Measurements from ENCODE around the gene SGMS1.
"Not testable (repeated sequence)": the region's sequence is repeated elsewhere in the genome, so short reads cannot be mapped to it uniquely, and the experiment has no call there.

The SGMS1 gene

GRCh38 chr10:50360077-50360850 is 263.5 kb downstream of the SGMS1 start:
- DNase-seq = no peak

GRCh38 chr10:50358925-50359687 is 264.6 kb downstream of the SGMS1 start:
- no peak for DNase-seq

DNA sequence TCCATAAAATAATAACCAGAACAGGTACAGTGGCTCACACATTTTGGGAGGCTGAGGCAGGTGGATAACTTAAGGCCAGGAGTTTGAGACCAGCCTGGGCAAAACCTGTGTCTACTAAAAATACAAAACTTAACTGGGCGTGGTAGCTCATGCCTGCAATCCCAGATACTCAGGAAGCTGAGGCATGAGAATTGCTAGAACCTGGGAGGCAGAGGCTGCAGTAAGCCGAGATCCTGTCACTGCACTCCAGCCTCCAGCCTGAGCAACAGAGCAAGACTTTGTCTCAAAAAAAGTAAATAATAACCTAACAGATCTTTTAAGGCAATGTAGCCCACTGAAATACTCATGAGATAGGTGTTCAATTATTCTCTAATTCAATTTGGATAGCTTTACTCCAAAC is 265.3 kb downstream of the SGMS1 start:
- no peak for DNase-seq

DNA sequence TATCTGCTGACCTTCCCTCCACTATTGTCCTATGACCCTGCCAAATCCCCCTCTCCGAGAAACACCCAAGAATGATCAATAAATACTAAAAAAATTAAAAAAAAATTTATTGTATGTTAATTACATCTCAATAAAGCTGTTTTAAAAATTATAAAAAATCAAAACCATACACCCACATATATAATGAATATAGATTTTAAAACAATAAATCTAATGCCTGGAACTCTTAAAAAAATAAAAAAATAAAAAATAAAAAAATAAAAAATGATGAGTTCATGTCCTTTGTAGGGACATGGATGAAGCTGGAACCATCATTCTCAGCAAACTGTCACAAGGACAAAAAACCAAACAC is 267.3 kb downstream of the SGMS1 start:
- DNase-seq = not testable (repeated sequence)

DNA sequence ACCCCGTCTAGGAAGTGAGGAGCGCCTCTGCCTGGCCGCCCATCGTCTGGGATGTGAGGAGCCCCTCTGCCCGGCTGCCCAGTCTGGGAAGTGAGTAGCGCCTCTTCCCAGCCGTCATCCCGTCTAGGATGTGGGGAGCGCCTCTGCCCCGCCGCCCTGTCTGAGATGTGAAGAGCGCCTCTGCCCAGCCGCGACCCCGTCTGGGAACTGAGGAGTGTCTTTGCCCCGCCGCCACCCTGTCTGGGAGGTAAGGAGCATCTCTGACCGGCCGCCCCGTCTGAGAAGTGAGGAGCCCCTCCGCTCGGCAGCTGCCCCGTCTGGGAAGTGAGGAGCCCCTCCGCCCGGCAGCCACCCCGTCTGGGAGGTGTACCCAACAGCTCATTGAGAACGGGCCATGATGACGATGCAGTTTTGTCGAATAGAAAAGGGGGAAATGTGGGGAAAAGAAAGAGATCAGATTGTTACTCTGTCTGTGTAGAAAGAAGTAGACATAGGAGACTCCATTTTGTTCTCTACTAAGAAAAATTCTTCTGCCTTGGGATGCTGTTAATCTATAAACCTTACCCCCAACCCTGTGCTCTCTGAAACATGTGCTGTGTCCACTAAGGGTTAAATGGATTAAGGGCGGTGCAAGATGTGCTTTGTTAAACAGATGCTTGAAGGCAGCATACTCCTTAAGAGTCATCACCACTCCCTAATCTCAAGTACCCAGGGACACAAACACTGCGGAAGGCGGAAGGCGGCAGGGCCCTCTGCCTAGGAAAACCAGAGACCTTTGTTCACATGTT is 267.9 kb downstream of the SGMS1 start:
- not testable (repeated sequence) for DNase-seq

DNA sequence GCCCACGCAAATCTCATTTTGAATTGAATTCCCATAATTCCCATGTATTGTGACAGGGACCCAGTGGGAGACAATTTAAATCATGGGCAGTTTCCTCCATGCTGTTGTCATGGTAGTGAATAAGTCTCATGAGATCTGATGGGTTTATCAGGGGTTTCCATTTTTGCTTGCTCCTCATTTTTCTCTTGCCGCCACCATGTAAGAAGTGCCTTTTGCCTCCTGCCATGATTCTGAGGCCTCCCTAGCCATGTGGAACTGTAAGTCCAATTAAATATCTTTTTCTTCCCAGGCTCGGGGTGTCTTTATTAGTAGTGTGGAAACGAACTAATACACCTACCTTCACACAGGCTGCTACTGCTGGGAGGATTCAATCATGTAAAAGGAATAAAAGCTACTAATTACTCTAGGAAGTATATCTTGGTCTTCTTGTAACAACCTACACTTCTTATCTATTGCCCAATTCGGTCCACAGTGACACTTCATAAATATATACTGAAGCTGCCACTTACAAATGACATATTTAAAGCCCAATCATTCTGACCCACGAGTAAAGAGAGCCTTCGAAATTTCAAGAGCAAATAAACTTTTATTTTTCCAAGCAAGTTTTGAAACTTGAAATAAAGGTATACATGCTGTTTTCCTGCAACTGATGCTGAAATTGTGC is 272.1 kb downstream of the SGMS1 start:
- no peak for DNase-seq

GRCh38 chr10:50350366-50350765 is 273.4 kb downstream of the SGMS1 start:
- DNase-seq = no peak

DNA sequence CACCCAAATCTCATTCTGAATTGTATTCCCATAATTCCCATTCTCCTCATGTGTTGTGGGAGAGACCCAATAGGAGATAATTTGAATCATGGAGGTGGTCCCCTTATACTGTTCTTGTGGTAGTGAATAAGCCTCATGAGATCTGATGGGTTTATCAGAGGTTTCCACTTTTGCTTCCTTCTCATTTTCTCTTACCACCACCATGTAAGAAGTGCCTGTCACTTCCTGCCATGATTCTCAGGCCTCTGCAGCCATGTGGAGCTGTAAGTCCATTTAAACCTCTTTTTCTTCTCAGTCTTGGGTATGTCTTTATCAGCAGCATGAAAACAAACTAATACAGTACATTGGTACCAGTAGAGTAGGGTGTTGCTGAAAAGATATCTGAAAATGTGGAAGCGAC is 274.2 kb downstream of the SGMS1 start:
- no peak for DNase-seq

- DNase-seq = no peak
These were observed 276.4 kb downstream of the SGMS1 start for GRCh38 chr10:50347394-50347802.

DNA sequence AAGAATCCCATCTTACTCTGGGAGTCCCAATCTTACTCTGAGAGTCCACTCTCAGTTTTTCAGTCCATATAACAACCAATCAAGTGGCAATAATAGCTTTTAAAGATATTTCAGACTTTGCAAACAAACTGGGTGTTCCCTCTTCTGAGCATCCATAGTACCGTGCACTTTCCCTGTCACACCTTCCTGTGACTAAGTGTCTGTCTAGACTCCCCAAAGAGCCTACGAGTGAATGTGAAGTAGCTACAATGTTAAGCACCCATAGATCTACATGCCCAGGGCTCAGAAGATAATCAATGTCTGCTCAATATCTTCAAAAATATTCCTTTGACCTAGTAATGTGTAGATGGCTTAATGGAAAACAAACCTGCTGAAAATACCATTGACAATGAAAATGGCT is 276.8 kb downstream of the SGMS1 start:
- DNase-seq = no peak

DNA sequence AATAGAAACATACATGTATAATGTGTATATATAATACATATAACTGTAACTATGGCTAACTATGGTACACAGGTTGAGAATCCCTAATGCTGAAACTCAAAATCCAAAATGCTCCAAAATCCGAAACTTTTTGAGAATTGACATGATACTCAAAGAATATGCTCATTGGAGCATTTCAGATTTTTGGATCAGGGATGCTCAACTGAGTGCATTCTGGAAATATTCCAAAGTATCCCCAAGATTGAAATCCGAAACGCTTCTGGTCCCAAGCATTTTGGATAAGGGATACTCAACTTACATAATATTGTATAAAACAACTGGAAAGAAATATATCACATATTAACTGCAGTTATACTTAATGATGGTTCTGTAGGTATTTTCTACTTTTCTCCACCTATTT is 278.2 kb downstream of the SGMS1 start:
- DNase-seq = no peak

DNA sequence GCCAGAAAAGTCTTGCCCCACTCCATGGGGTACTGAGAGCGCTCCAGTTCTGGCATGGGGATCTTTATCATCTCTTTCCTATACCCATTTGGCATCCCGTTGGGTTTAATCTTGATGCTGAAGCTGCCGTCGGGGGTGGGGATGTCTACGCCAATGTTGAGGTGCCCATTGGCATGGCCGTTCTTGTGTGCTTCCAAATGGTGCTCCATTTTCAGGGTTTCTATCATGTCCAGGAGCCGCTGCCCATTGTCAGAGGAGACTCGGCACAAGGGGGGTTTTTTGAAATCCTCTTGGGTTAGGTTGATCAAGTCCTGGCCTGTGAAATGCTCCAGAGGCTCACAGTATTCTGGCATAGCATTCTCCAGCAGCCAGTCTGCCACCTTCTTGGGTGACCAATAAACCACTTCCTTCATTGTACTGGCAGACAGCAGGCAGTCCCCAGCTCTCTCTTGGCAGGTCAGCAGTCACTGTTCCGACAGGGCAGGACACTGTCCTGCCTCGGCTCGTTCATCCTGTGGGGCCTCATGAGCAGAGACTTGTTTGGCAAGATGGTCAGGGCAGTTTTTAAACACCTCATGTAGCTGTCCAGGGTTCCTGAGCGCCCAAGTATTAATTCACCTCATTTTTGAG is 279.9 kb downstream of the SGMS1 start:
- DNase-seq = no peak

GRCh38 chr10:50341987-50342386 is 281.8 kb downstream of the SGMS1 start:
- DNase-seq = no peak

- no peak for DNase-seq
These were observed 287.6 kb downstream of the SGMS1 start for GRCh38 chr10:50336140-50336539.

- DNase-seq = no peak
These were observed 288.4 kb downstream of the SGMS1 start for GRCh38 chr10:50335397-50335796.

DNA sequence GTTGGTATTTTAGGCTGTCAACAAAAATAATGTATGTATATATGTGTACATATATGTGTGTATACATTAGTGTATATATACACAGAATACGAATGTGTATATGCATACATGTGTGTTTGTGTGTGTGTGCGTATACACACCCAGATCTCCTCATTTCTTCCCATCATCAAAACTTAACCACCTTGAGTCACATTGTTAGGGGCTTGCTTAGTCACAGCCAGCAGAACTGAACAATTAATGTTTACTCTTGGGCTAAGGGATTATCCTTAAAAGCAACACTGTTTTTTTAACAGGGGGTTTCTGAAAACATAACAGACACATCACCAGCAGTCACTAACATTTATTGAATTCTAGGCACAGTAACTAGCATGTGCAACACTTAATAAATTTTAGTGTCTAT is 289.5 kb downstream of the SGMS1 start:
- no peak for DNase-seq

- DNase-seq = no peak
These were observed 289.9 kb downstream of the SGMS1 start for GRCh38 chr10:50333872-50334271.

DNA sequence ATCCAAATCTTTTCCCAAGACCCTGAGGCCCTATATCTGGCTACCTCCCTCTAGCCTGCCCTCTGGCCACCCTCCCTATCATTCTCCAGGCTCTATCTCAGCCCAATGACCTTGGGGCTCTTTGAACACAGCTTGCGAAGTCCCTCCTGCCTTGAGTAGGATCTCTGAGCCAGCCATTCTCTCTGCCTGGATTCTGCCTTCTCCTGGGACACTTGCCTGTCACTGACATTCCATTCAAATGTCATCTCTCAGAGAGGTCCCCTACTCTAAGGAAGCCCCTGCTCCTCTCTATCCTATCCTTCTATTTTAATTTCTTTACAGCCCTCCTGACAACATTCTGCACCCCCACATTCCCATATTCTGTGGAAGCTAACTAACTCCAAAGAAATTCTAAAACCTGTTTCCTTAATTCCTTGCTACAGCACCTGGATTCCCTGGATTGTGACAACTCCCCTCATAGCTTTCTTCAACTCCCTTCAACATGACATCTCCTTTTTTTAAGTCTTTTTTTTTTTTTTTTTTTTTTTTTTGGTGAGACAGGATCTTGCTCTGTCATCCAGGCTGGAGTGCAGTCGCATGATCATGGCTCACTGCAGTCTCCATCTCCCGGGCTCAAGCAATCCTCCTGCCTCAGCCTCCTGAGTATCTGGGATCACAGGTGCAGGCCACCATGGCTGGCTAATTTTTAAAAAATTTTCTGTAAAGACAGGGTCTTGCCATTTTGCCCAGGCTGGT is 291.5 kb downstream of the SGMS1 start:
- no peak for DNase-seq

GRCh38 chr10:50331486-50331885 is 292.3 kb downstream of the SGMS1 start:
- no peak for DNase-seq

- no peak for DNase-seq
These were observed 296.7 kb downstream of the SGMS1 start for GRCh38 chr10:50326757-50327701.

- DNase-seq = no peak
These were observed 297.6 kb downstream of the SGMS1 start for GRCh38 chr10:50326172-50326555.

Data from SHP77 (cell line).